Left lobe of liver (tissue), 2 donors: ENCODE results near the gene ARHGAP18. TPM values are rescaled to one million over a fixed set of nuclear protein-coding genes. Genes with fewer than 3 reads are reported as not detected.
A peak's percentile ranks its signal among the peaks of the same experiment; 100 is the strongest.

Experiments
- ATAC-seq: fragments of 200-7000 bp; cut with Tn5 transposase; one replicate; pipeline ENCODE4 v1.9.1; 2020; ENCODE audit warnings: mild to moderate bottlenecking, moderate library complexity
- DNase-seq: peaks from one replicate; pipeline ENCODE4 v3.0.0-alpha.2; 2020; ENCODE audit warnings: low spot score
- total RNA-seq: library from RNA; stranded (reverse); gene quantifications from one replicate; pipeline ENCODE4 v1.2.1, GENCODE V29; 2021
- donor health status: DM: no; HTN: no; CAD: no; lungs with moderate emphysema.
- donor health status: DM: no; HTN: yes; CAD: no.

ARHGAP18 gene
- total RNA-seq, 1 donor from 2014 or later: 4.7 TPM

DNA sequence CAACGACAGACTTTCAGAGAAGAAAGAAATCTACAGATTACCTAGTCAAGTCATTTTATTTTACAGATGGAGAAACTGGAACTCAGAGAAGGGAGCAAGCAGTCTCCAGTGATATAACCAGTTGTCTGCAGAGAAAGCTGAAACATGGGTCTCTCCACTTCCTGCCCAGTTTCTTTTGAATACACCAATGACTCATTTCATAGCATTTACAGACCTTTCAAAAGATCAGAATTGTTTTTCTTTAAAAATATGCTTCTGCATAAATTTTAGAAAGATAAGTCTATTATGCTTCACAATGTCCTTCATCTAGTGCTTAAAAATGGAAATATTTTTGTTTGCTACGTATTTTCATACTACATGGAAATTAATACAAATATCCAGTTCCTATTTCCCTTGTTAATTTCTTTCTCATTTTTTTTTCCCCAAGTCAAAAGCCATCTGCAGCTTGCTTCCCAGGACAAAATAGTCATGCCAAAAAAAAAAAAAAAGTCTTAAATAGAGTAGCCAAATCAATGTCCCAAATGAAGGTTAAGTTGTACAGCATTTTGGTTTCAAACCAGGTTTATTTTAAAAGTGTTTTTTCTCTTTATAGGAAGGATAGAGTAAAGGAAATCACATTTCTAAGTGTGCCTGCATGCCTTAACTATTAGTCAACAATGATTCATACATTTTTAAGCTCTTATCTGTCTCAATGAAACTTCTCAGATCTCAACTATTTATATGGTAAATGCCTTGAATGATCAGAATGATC is 36.9 kb downstream of the ARHGAP18 start:
- ATAC-seq (no peak), DNase-seq (no peak)

GRCh38 chr6:129672341-129672682 is 37.7 kb downstream of the ARHGAP18 start:
- DNase-seq: no peak
- ATAC-seq: no peak

- peak; percentile 72 for ATAC-seq
- DNase-seq: no peak
Measured at GRCh38 chr6:129671442-129672340, 38.3 kb downstream of the ARHGAP18 start.

GRCh38 chr6:129670634-129671033 is 39.3 kb downstream of the ARHGAP18 start:
- ATAC-seq (no peak), DNase-seq (no peak)

DNA sequence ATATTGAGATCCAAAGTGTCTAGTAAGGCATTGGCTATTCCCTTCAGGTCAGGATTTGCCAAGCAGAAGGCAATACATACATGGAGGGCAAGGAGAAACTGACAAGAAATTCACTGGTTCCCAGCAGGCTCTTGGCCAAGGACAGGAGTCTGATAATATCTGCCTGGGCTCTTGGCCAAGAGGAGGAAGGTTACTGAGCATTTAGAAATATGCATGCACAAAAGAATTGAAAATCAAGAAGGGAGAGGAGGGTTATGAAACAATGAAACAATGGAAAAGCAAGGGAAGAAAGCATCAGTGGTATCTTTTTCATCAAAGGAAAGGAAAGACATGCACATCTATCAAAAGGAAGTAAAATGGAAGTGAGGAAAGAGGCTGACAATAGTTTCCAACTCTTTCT is 42.4 kb downstream of the ARHGAP18 start:
- DNase-seq: no peak
- ATAC-seq: peak; percentile 25

- no peak for DNase-seq
Measured at GRCh38 chr6:129667034-129667433, 42.9 kb downstream of the ARHGAP18 start.

GRCh38 chr6:129665555-129665954 is 44.4 kb downstream of the ARHGAP18 start:
- ATAC-seq: peak; percentile 77
- no peak for DNase-seq

More at GRCh38 chr6:129667034-129667433, 42.9 kb downstream of the ARHGAP18 start:
- ATAC-seq: no peak

DNA sequence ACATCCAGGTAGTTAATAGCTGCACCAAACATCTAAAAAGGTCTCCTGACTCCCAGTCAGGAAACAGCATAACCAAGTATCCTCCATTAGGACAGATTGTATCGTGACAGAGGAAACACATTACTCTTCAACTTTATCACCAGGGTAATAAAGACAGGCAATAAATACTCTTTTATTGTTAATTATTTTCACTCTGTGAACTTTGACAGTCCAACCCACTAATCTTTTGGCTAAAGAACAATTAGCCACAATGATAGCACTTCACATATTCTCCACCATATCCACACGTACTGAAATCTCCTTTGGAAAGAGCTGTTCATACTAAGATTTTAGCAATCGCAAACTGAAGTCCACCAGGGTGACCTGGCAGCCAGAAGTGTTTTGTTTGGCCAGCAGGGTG is 46.4 kb downstream of the ARHGAP18 start:
- ATAC-seq (peak; percentile 20), DNase-seq (no peak)

DNA sequence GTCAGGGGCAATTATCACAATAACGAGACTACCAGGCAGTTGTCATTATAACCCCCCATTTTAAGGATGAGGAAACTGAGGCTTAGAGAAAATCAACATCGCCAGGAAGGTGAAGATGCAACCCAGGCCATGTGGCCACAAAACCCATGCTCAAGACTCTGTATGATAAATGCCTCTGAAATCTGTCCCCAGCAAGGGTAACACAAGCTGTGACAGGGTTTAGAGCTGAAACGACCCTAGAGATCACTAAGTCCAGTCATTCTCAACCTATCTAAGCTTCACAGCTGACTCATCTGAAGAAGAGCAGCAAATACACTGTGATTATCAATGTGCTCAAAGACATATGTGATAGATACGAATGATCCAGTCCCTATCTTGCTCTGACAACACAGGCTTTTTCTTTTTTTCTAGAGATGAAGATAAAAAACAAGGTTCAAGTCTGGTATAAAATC is 47.0 kb downstream of the ARHGAP18 start:
- no peak for ATAC-seq
- no peak for DNase-seq

GRCh38 chr6:129662406-129662766 is 47.6 kb downstream of the ARHGAP18 start:
- no peak for DNase-seq
- ATAC-seq: no peak

DNA sequence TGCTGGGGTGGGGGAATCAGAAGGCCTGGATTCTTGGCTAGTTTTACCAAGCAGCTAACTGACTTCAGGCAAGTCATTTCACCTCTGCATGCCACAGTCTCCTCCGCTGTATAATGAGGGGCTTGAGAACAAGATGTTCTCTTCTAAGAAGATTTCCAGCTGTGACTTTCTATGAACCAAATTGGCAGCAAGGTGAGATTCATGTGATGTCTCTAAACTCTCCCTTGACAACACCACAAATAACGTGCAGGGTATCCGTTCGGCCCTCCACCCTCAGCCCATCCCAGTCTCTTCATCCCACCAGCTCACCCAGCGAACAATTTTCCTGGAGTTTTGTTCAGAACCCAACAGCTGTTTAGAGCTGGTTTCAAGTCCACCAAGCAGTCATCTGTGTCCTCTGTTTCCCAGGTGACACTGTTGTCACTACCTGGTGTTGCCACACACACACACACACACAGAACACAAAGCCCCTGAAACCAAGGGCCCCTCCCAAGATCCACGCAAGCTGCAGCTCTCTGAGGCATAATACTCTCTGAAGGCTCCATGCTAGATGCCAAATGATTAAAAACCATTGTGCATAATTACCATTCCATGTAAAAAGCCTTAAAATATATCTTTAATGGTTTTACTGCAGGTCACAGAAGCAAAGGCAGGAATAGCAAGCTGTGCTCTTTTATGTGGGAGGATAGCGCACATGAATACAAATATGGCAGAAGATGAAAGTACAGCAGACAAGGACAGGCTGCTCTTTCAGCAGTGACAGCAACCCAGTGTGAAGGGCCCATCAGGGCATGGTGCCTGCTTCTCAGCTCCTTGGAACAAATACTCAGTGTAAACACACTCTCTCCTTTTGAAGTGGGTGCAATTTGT is 48.2 kb downstream of the ARHGAP18 start:
- DNase-seq (no peak), ATAC-seq (no peak)

- DNase-seq: no peak
- no peak for ATAC-seq
Measured at GRCh38 chr6:129660346-129660676, 49.7 kb downstream of the ARHGAP18 start.

DNA sequence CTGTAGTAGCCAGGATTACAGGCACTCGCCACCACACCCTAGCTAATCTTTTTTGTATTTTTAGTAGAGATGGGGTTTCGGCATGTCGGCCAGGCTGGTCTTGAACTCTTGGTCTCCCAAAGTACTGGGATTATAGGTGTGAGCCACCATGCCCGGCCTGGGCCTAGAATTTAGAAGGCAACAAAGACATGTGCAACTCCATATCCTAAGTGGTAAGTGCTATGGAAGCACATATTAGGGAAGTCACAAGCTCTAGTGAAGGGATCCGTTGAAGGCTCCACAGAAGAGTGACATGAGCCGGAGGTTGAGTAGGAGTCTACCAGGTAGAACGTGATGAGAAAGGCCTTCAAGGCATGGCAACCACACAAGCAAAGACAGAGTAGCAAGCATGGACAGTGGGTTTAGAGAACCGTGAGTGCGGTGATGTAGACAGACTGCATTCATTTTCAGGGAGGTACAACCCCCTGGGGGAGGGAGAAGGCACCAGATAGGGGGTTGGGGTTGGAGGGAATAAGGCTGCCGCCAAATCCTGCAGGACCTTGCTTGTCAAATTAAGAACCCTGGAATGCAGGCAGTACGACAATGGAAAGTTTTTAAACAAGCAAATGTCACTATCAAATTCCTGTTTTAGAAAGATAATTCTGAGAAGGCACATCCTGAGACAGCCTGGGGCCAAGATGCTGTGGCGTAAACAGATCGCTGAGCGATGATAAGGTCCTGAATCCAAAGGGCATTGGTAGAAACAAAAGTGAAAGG is 50.2 kb downstream of the ARHGAP18 start:
- no peak for DNase-seq
- ATAC-seq: peak; percentile 88

DNA sequence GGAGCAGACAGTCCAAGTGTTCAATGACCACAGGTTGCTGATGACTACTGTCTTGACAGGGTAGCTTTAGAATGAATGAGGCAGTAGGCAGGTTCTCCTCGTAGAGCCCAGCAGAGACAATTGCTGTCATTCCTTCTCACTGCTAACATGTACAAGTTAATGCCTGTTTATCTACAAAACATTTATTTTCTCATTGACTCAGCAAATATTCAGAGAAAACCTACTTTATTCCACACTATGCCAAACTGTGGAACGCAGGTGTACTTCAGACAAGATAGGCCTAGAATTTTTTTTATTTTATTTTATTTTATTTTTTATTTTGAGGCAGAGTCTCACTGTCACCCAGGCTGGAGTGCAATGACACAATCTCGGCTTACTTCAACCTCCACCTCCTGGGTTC is 50.8 kb downstream of the ARHGAP18 start:
- no peak for ATAC-seq

GRCh38 chr6:129657483-129657882 is 52.5 kb downstream of the ARHGAP18 start:
- ATAC-seq (no peak), DNase-seq (no peak)

More for the DNA sequence above, 50.8 kb downstream of the ARHGAP18 start:
- DNase-seq: no peak

DNA sequence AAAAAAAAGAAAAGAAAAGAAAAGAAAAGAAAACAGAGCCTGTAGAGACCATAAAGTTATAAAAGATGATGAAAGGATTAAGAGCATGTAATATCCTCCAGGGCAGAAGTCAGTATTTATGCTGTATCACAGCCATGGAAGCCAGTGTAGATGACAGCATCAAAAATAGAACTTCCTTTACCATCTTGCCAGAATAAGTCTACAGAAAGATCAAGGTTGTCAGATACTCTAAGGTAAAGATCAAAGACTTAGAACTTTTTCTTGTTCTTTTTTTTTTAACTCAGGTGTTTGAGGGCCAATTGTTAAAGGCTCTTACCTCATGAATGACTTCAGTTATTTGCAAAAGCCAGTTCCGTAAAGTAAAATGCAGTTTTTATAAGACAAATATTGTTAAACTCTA is 54.6 kb downstream of the ARHGAP18 start:
- ATAC-seq (no peak), DNase-seq (no peak)

GRCh38 chr6:129653746-129654145 is 56.2 kb downstream of the ARHGAP18 start:
- DNase-seq (no peak), ATAC-seq (no peak)

DNA sequence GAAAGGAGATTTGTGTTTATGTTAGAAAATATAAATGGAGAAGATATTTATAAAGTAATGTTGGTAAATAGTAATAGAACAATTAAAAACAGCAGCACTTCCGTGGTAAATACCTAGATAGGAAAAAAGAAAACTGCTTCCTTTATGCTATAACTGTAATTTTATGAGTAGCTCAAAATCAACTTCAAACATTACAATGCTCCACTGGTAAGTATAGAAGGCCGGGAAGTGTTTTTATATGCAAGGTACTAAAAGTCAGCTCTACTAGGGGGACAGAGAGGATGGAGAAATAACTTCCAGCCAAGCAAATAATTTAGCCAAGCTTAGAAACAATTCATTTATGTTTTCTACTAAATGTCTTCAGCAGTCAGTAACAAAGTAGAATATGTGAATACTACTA is 56.7 kb downstream of the ARHGAP18 start:
- no peak for ATAC-seq
- DNase-seq: no peak

DNA sequence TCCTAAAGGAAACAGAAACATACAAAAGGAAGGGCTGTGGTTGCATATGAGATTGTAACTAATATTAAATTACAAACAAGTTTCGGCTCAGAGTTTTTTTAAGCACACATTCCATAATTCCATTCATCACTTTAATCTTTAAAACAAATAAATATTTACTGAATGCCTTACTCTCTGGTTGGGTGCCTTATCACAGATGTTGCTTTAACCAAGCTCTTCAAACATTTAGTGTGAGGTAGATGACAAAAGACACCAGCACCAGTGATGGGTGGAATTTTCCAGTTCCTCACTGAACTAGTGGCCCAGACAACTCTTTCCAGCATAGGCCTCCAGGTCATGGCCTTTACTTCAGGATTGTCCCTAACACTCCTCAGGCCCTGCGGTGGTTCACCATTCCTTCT is 58.7 kb downstream of the ARHGAP18 start:
- ATAC-seq (no peak), DNase-seq (no peak)

DNA sequence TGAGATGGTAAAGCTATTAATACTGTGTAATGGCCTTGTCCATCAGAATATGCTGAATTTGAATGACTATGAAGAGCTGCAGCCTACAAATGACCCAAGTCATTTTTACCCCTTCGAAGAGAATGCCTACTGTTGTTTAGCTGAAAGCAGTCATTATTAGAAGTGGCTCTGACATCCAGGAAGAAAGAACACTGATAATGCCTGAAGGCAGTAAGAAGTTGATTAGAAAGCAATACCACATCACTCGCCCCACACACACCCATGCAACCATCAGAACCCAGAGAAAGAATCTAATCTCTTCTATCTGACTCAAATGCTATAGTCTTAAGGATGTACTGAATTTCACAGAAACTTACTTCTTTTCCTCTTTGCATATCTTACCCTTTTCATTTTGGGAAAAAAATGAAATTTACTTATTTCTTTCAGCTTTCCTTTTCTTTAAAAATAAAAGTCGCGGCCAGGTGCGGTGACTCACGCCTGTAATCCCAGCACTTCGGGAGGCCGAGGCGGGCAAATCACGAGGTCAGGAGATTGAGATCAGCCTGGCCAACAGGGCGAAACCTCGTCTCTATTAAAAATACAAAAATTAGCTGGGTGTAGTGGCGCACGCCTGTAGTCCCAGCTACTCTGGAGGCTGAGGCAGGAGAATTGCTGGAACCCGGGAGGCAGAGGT is 61.0 kb downstream of the ARHGAP18 start:
- DNase-seq (no peak), ATAC-seq (no peak)
